Ecto neural progenitor cell (in vitro differentiated cells): ENCODE data around the gene CNKSR3.

Experiments
- DNase-seq: peaks from one replicate; pipeline ENCODE4 v3.0.0-alpha.2; 2018; ENCODE audit warnings: low spot score

The CNKSR3 gene

GRCh38 chr6:154381548-154381947, 128.9 kb downstream of the CNKSR3 start:
- no peak for DNase-seq

- no peak for DNase-seq
Observed at GRCh38 chr6:154380741-154381140, 129.7 kb downstream of the CNKSR3 start.

GRCh38 chr6:154379585-154379984, 130.9 kb downstream of the CNKSR3 start:
- DNase-seq = no peak

GRCh38 chr6:154378518-154378917, 132.0 kb downstream of the CNKSR3 start:
- no peak for DNase-seq

GRCh38 chr6:154377726-154378125, 132.8 kb downstream of the CNKSR3 start:
- no peak for DNase-seq

GRCh38 chr6:154373971-154374370, 136.5 kb downstream of the CNKSR3 start:
- DNase-seq = no peak

GRCh38 chr6:154371281-154371680, 139.2 kb downstream of the CNKSR3 start:
- no peak for DNase-seq

- DNase-seq = no peak
Observed at GRCh38 chr6:154370545-154370944, 139.9 kb downstream of the CNKSR3 start.

GRCh38 chr6:154367839-154368695, 142.4 kb downstream of the CNKSR3 start:
- no peak for DNase-seq

GRCh38 chr6:154367336-154367735, 143.1 kb downstream of the CNKSR3 start:
- DNase-seq = no peak

- no peak for DNase-seq
Observed at GRCh38 chr6:154363821-154364220, 146.7 kb downstream of the CNKSR3 start.

GRCh38 chr6:154361476-154361875, 149.0 kb downstream of the CNKSR3 start:
- DNase-seq = no peak

GRCh38 chr6:154360476-154360875, 150.0 kb downstream of the CNKSR3 start:
- DNase-seq = no peak

- no peak for DNase-seq
Observed at GRCh38 chr6:154359679-154360078, 150.8 kb downstream of the CNKSR3 start.

GRCh38 chr6:154359161-154359574, 151.3 kb downstream of the CNKSR3 start:
- no peak for DNase-seq

GRCh38 chr6:154358019-154358545, 152.4 kb downstream of the CNKSR3 start:
- DNase-seq = no peak

GRCh38 chr6:154356690-154357089, 153.8 kb downstream of the CNKSR3 start, which contains the start of gene IPCEF1:
TSS of gene IPCEF1 (minus strand) at chr6:154356803. CDS start at chr6:154265947, 90,856 bp downstream.
- no peak for DNase-seq

- DNase-seq = no peak
Observed at GRCh38 chr6:154356113-154356512, 154.4 kb downstream of the CNKSR3 start.

GRCh38 chr6:154354265-154354777, 156.2 kb downstream of the CNKSR3 start:
- DNase-seq = no peak

GRCh38 chr6:154353626-154354025, 156.9 kb downstream of the CNKSR3 start:
- no peak for DNase-seq

- no peak for DNase-seq
Observed at GRCh38 chr6:154352898-154353585, 157.4 kb downstream of the CNKSR3 start.

- no peak for DNase-seq
Observed at GRCh38 chr6:154350293-154350692, 160.2 kb downstream of the CNKSR3 start.

- no peak for DNase-seq
Observed at GRCh38 chr6:154347981-154348380, 162.5 kb downstream of the CNKSR3 start.
